Brain microvascular endothelial cell (primary cell): ENCODE measurements around the gene PLCB2.

Experiments used
- DNase-seq: peaks from one replicate; pipeline ENCODE4 v3.0.0-alpha.2; 2020
- H3K27ac ChIP-seq: fragments of 250-450 bp; sonication (Bioruptor Pico); 2 replicates; pipeline ENCODE4 v1.5.1; 2020; ENCODE audit warnings: mild to moderate bottlenecking, moderate library complexity
- H3K27me3 ChIP-seq: fragments of 250-450 bp; sonication (Bioruptor Pico); replicated peaks from 2 replicates; pipeline ENCODE4 v1.5.1; 2020; ENCODE audit warnings: mild to moderate bottlenecking
- H3K36me3 ChIP-seq: fragments of 250-450 bp; sonication (Bioruptor Pico); replicated peaks from 2 replicates; pipeline ENCODE4 v1.5.1; 2020; ENCODE audit warnings: mild to moderate bottlenecking
- H3K4me3 ChIP-seq: 2 replicates; pipeline ENCODE4 v1.5.1; 2011; ENCODE audit warnings: low read depth, mild to moderate bottlenecking, control low read depth, low read length, moderate library complexity
- in situ Hi-C: cut with HindIII; loops from 2 replicates; pipeline ENCODE4 v1.10.0; 2017; ENCODE audit warnings: low sequenced_read_pairs, low pct_ligation_motif_present
- TF ChIP-seq, protein P1 (sequence below): IDR thresholded peaks from 2 replicates; pipeline ENCODE4 v1.5.1; 2011; ENCODE audit warnings: low read depth, mild to moderate bottlenecking, moderate library complexity, low read length, control low read depth, inconsistent platforms; ENCODE audit errors: missing control alignments

Gene PLCB2

DNA sequence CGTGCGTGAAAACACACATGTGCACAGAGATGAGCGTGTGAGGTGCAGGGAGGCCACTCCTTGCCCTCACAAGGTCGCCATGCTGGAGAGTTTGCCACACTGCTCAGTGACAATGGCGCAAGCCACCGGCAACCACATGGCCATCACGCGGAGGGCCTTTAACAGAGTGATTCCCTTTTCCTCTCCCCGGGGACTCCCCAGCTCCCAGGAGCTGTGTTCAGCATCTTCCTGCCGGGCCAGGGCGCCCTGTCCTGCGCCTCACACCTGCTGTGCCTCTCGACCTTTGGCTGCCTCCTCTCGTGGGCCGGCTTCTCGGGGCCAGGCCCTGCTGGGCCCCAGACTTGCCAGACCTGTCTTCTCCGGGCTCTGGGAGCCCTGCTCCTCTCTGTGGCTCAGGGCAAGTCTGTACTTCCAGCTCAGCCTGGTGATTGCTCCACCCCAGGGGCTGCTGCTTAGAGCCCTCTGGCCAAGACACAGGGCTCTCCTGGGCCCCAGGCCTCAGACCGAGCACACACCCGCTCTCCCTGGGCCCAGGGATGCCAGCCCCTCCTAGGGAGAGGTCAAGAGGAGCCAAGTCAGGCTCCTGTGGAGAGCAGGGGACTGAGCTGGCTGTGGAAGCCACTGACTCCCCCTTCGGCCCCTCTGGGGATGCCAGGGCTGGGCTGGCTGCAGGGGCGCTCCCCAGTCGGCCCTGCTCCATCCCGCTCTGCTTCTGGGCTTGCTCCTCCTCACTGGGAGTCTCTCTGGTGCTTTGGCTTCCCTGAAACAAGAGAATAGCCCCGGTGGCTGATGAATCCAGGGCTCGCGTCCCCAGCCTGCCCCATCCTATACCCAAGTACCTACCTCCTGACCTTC, 27.4 kb upstream of the PLCB2 start:
- Histone ChIP-seq H3K36me3 (peaks cover 26% of the 10 kb centered on the region), H3K4me3 (no peak overlapping the region), H3K27me3 (no peaks in the 10 kb centered on the region), H3K27ac (peak overlapping the region; percentile 71)
- DNase-seq: no peak
- TF ChIP-seq, protein P1, sequence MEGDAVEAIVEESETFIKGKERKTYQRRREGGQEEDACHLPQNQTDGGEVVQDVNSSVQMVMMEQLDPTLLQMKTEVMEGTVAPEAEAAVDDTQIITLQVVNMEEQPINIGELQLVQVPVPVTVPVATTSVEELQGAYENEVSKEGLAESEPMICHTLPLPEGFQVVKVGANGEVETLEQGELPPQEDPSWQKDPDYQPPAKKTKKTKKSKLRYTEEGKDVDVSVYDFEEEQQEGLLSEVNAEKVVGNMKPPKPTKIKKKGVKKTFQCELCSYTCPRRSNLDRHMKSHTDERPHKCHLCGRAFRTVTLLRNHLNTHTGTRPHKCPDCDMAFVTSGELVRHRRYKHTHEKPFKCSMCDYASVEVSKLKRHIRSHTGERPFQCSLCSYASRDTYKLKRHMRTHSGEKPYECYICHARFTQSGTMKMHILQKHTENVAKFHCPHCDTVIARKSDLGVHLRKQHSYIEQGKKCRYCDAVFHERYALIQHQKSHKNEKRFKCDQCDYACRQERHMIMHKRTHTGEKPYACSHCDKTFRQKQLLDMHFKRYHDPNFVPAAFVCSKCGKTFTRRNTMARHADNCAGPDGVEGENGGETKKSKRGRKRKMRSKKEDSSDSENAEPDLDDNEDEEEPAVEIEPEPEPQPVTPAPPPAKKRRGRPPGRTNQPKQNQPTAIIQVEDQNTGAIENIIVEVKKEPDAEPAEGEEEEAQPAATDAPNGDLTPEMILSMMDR: no peak
- in situ Hi-C loops: no loop called here

DNA sequence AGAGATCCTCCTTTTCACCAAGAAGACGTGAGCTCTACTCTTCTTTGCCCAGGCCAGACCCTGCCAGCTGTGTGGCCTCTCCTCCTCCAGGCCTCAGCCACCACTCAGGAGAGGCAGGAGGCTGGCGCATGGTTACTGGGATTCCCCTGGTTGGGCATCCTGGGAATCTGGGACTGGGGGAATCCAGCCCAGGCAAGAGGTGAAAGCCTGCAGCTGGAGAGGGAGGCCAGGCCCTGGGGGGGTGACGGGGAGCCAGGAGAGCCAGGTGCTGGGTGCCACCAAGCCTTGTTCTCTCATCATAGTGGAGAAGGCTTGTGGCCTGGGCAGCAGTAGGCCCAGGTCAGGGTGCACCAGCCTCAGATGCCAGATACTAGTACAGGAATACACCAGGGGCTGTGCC, 26.8 kb upstream of the PLCB2 start:
- in situ Hi-C loops: no loop called here
- Histone ChIP-seq H3K36me3 (peaks cover 26% of the 10 kb centered on the region), H3K4me3 (no peak overlapping the region), H3K27me3 (no peaks in the 10 kb centered on the region), H3K27ac (peak overlapping the region; percentile 71)
- DNase-seq: no peak
- TF ChIP-seq, protein P1: no peak

DNA sequence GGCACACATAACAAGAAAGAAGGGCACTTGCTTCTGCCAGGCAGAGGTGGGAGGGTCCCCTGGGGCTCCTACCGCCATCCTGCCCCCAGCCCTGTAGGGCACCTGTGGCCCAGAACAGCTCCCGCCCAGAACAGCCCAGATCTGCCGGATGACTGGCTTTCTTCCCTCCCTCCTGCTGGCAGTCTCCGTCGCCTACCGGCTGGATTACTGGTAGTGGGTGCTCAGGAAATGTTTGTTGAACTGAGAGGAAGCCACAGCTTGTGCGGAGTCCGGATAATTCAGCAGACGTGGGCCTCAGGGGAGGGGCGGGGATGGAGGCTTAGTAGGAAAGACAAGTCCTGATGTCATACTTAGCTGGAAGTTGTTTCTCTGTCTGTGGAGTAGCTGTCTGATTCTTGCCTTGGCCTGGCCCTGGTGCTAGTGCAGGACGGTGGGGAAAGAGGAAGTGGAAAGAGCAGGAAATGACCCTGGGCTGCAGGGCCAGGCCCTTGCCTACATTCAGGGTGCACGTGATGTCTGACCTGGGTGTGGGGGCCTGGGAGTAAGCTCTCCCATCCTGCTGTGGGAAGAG, 26.3 kb upstream of the PLCB2 start:
- TF ChIP-seq, protein P1: peak; percentile 10
- Histone ChIP-seq H3K4me3 (no peak overlapping the region), H3K27me3 (no peaks in the 10 kb centered on the region), H3K36me3 (peaks cover 26% of the 10 kb centered on the region), H3K27ac (peak overlapping the region; percentile 71)
- in situ Hi-C loops: no loop called here
- peak; percentile 84 for DNase-seq

DNA sequence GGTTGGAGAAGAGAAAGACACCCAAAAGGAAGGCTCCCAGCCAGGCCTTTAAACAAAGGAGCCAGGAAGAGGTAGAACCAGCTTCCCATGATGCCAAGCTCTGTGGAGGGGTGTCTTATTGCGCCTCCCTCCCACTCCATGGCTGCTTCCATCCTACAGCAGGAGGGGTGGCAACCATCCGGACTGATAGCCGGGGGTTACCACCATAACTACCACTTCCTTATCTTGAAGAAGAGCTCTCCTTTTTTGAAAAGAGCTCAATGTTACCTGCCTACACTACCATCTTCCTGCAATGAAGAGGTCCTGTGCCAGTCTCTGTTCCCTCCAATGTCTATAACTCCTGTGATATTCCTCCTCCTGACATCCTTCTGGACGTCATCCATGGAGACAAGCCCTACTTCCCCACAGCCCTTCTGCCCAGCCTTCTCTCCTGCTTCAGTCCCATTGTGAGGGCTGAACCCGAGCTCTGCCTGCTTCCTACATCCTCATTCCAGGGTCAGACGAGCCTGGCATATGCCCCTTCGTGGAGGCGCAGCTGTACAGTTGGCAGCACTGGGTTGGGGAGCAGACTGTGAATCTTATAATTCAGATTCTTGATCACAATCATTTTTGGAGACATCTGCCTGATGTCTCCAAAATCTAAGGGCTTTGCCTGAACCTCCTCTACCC, 24.5 kb upstream of the PLCB2 start:
- Histone ChIP-seq H3K27me3 (no peaks in the 10 kb centered on the region), H3K36me3 (peaks cover 22% of the 10 kb centered on the region), H3K4me3 (no peak overlapping the region), H3K27ac (no peak overlapping the region)
- no peak for DNase-seq
- in situ Hi-C loops: no loop called here
- TF ChIP-seq, protein P1: no peak

DNA sequence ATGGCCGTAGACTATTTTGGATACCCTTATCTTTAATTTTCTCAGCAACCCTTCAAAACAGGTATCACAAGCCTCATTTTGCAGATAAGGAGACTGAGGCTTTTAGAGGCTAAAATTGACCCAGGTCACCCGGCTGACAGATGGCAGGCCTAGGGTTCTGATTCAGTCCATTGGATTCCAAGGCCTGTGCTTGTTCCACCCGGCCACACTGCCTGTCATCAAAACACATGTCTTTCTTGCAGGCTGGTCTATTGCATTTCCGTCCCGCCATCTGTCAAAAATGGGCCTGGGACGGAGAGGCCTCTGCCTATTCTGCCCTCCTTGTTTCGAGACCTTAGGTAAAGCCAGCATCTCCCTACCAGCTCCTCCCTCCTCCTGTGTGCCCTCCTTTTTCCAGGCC, 23.9 kb upstream of the PLCB2 start:
- Histone ChIP-seq H3K27me3 (no peaks in the 10 kb centered on the region), H3K36me3 (peaks cover 16% of the 10 kb centered on the region), H3K27ac (no peak overlapping the region), H3K4me3 (no peak overlapping the region)
- TF ChIP-seq, protein P1: no peak
- in situ Hi-C loops: no loop called here
- no peak for DNase-seq
